SH-SY5Y (cell line): Measurements from ENCODE around the gene GPR33.

Experiments
- GATA2 ChIP-seq: IDR thresholded peaks from 2 replicates; pipeline ENCODE4 v1.6.1; 2011; ENCODE audit warnings: mild to moderate bottlenecking, low read depth, low read length
- GATA3 ChIP-seq: IDR thresholded peaks from 2 replicates; pipeline ENCODE4 v1.6.1; 2011; ENCODE audit warnings: low read depth, mild to moderate bottlenecking, low read length, moderate library complexity

DNA sequence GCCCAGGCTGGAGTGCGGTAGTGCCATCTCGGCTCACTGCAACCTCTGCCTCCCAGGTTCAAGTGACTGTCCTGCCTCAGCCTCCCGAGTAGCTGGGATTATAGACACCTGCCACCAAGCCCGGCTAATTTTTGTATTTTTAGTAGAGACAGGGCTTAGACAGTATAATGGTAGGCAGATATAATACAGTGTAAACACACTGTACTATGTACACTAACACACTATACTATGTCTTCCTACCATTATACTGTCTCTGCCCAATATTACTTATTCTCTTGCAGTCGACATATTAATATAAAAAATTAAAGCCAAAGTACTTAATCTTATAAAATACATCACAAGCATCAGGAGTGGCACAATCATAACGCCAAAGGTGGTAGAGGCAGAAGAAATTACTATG lies 45.6 kb downstream of the GPR33 start:
- TF ChIP-seq GATA2, result no peak
- no peak for TF ChIP-seq GATA3
